Neural crest cell (in vitro differentiated cells): ENCODE data around the gene AFAP1L2. TPM values are rescaled to one million over a fixed set of nuclear protein-coding genes. Genes with fewer than 3 reads are reported as not detected.
"Not testable (repeated sequence)": the region's sequence is repeated elsewhere in the genome, so short reads cannot be mapped to it uniquely, and the experiment has no call there.

Source experiments
- DNase-seq: peaks from one replicate; pipeline ENCODE4 v3.0.0; 2021; ENCODE audit warnings: low read depth, mixed read lengths, low spot score
- H3K27ac Mint-ChIP-seq: one replicate; pipeline ENCODE4 v1.8.0; 2021; ENCODE audit warnings: mild to moderate bottlenecking, mixed read lengths; ENCODE audit not compliant: unreplicated experiment
- H3K27me3 Mint-ChIP-seq: 2 replicates; pipeline ENCODE4 v1.8.0; 2021; ENCODE audit warnings: low read depth, mild to moderate bottlenecking, mixed read lengths
- H3K36me3 Mint-ChIP-seq: 2 replicates; pipeline ENCODE4 v1.8.0; 2021; ENCODE audit warnings: low read depth, mild to moderate bottlenecking, mixed read lengths
- H3K4me1 Mint-ChIP-seq: 2 replicates; pipeline ENCODE4 v1.8.0; 2021; ENCODE audit warnings: mixed read lengths
- H3K4me3 Mint-ChIP-seq: one replicate; pipeline ENCODE4 v1.8.0; 2021; ENCODE audit warnings: mild to moderate bottlenecking, mixed read lengths
- H3K9me3 Mint-ChIP-seq: 2 replicates; pipeline ENCODE4 v1.8.0; 2021; ENCODE audit warnings: mixed read lengths
- CTCF ChIP-seq: fragments of 200-600 bp; sonication (generic); conservative IDR thresholded peaks from 2 replicates; pipeline ENCODE4 v1.5.0; 2021; ENCODE audit warnings: antibody characterized with exemption, mild to moderate bottlenecking
- total RNA-seq: library from RNA; stranded (reverse); gene quantifications from 2 replicates; pipeline ENCODE4 v1.2.1, GENCODE V29; 2021

Gene AFAP1L2
- total RNA-seq, 1 donor from 2014 or later, result 72.1 TPM

- Mint-ChIP-seq H3K9me3 (no peaks in the 10 kb centered on the region), H3K4me3 (peak overlapping the region; percentile 27), H3K27ac (peak overlapping the region; percentile 93), H3K4me1 (peaks cover 48% of the 10 kb centered on the region), H3K36me3 (peaks cover 10% of the 10 kb centered on the region), H3K27me3 (no peaks in the 10 kb centered on the region)
- TF ChIP-seq CTCF, result no peak
- DNase-seq, result peak; percentile 30
Measured at GRCh38 chr10:114337510-114338462, 66.5 kb downstream of the AFAP1L2 start.

GRCh38 chr10:114336823-114337509, 67.3 kb downstream of the AFAP1L2 start:
- H3K9me3 Mint-ChIP-seq, result no peaks in the 10 kb centered on the region
- peaks cover 46% of the 10 kb centered on the region for H3K4me1 Mint-ChIP-seq
- H3K36me3 Mint-ChIP-seq, result peaks cover 10% of the 10 kb centered on the region
- DNase-seq, result no peak
- no peaks in the 10 kb centered on the region for H3K27me3 Mint-ChIP-seq
- H3K4me3 Mint-ChIP-seq, result no peak overlapping the region
- TF ChIP-seq CTCF, result no peak
- H3K27ac Mint-ChIP-seq, result peak overlapping the region; percentile 86

GRCh38 chr10:114335614-114336013, 68.7 kb downstream of the AFAP1L2 start:
- Mint-ChIP-seq H3K4me3 (no peak overlapping the region), H3K27ac (no peak overlapping the region), H3K4me1 (peaks cover 46% of the 10 kb centered on the region), H3K9me3 (no peaks in the 10 kb centered on the region), H3K27me3 (no peaks in the 10 kb centered on the region), H3K36me3 (peaks cover 7% of the 10 kb centered on the region)
- no peak for DNase-seq
- TF ChIP-seq CTCF, result no peak

- Mint-ChIP-seq H3K27me3 (no peaks in the 10 kb centered on the region), H3K9me3 (no peaks in the 10 kb centered on the region), H3K27ac (peak overlapping the region; percentile 19), H3K36me3 (peaks cover 7% of the 10 kb centered on the region), H3K4me1 (peaks cover 46% of the 10 kb centered on the region), H3K4me3 (no peak overlapping the region)
- DNase-seq, result no peak
- no peak for TF ChIP-seq CTCF
Measured at GRCh38 chr10:114334301-114334700, 70.0 kb downstream of the AFAP1L2 start.

GRCh38 chr10:114333441-114333840, 70.9 kb downstream of the AFAP1L2 start:
- peaks cover 40% of the 10 kb centered on the region for H3K4me1 Mint-ChIP-seq
- not testable (repeated sequence) for DNase-seq, H3K27me3 Mint-ChIP-seq, H3K9me3 Mint-ChIP-seq, H3K36me3 Mint-ChIP-seq, H3K27ac Mint-ChIP-seq, H3K4me3 Mint-ChIP-seq
